WTC11 (cell line): ENCODE data around the gene NAGS. TPM values are rescaled to one million over a fixed set of nuclear protein-coding genes. Genes with fewer than 3 reads are reported as not detected.

ENCODE experiments used
- ATAC-seq: fragments of 200-7000 bp; cut with Tn5 transposase; 2 replicates; pipeline ENCODE4 v1.10.0; 2021; ENCODE audit warnings: mild to moderate bottlenecking, moderate library complexity
- CTCF ChIA-PET: fragments of 300-600 bp; sonication (Branson Sonifier 250); formaldehyde crosslinking; loops from one replicate; lab custom pipeline; 2021; ENCODE audit warnings: antibody characterized with exemption; lab: Charles Lee
- POLR2A ChIA-PET: fragments of 350-600 bp; sonication (Branson Sonifier 250); formaldehyde crosslinking; loops from one replicate; lab custom pipeline; 2021; ENCODE audit warnings: antibody characterized with exemption; lab: Charles Lee
- DNase-seq: peaks from one replicate; pipeline ENCODE4 v3.0.0; 2021; ENCODE audit warnings: low spot score
- H3K27ac Mint-ChIP-seq: 2 replicates; pipeline ENCODE4 v1.8.0; 2021; ENCODE audit warnings: mixed read lengths
- H3K27me3 Mint-ChIP-seq: 2 replicates; pipeline ENCODE4 v1.8.0; 2021; ENCODE audit warnings: low read depth, mild to moderate bottlenecking, moderate library complexity, mixed read lengths
- H3K36me3 Mint-ChIP-seq: 2 replicates; pipeline ENCODE4 v1.8.0; 2021; ENCODE audit warnings: mixed read lengths
- H3K4me1 Mint-ChIP-seq: 2 replicates; pipeline ENCODE4 v1.8.0; 2022; ENCODE audit warnings: mixed read lengths
- H3K4me3 Mint-ChIP-seq: 2 replicates; pipeline ENCODE4 v1.8.0; 2021; ENCODE audit warnings: mild to moderate bottlenecking, moderate library complexity, mixed read lengths
- H3K9me3 Mint-ChIP-seq: 2 replicates; pipeline ENCODE4 v1.8.0; 2021; ENCODE audit warnings: mixed read lengths
- ARID4B ChIP-seq: sonication (generic); formaldehyde crosslinking; IDR thresholded peaks from 2 replicates; pipeline ENCODE4 v1.8.0; 2023; ENCODE audit warnings: missing genetic modification reagents, mild to moderate bottlenecking, borderline replicate concordance
- CREB1 ChIP-seq: sonication (generic); formaldehyde crosslinking; IDR thresholded peaks from 2 replicates; pipeline ENCODE4 v1.8.0; 2023; ENCODE audit warnings: mild to moderate bottlenecking, missing genetic modification reagents
- FOXK1 ChIP-seq: sonication (generic); formaldehyde crosslinking; IDR thresholded peaks from 2 replicates; pipeline ENCODE4 v1.8.0; 2022; ENCODE audit warnings: mild to moderate bottlenecking, moderate library complexity, missing genetic modification reagents
- GABPB1 ChIP-seq: sonication (generic); formaldehyde crosslinking; IDR thresholded peaks from 2 replicates; pipeline ENCODE4 v1.8.1; 2023; ENCODE audit warnings: mild to moderate bottlenecking, missing genetic modification reagents
- IRF1 ChIP-seq: sonication (generic); formaldehyde crosslinking; IDR thresholded peaks from 2 replicates; pipeline ENCODE4 v1.8.0; 2023; ENCODE audit warnings: missing genetic modification reagents
- MAX ChIP-seq: sonication (generic); formaldehyde crosslinking; IDR thresholded peaks from 2 replicates; pipeline ENCODE4 v1.8.0; 2022; ENCODE audit warnings: mild to moderate bottlenecking, missing genetic modification reagents
- MYBL2 ChIP-seq: sonication (generic); formaldehyde crosslinking; IDR thresholded peaks from 2 replicates; pipeline ENCODE4 v1.8.1; 2023; ENCODE audit warnings: mild to moderate bottlenecking, moderate library complexity, missing genetic modification reagents
- PRDM15 ChIP-seq: sonication (generic); formaldehyde crosslinking; IDR thresholded peaks from 2 replicates; pipeline ENCODE4 v1.8.0; 2022; ENCODE audit warnings: missing genetic modification reagents
- PREB ChIP-seq: sonication (generic); formaldehyde crosslinking; IDR thresholded peaks from 2 replicates; pipeline ENCODE4 v1.8.1; 2022; ENCODE audit warnings: mild to moderate bottlenecking, missing genetic modification reagents, moderate library complexity, borderline replicate concordance
- SP1 ChIP-seq: sonication (generic); formaldehyde crosslinking; conservative IDR thresholded peaks from 2 replicates; pipeline ENCODE4 v1.8.1; 2022; ENCODE audit warnings: missing genetic modification reagents
- TCF7 ChIP-seq: sonication (generic); formaldehyde crosslinking; IDR thresholded peaks from 2 replicates; pipeline ENCODE4 v1.8.0; 2022; ENCODE audit warnings: mild to moderate bottlenecking, low read depth, missing genetic modification reagents, moderate library complexity
- TEAD1 ChIP-seq: sonication (generic); formaldehyde crosslinking; IDR thresholded peaks from 2 replicates; pipeline ENCODE4 v1.8.0; 2022; ENCODE audit warnings: mild to moderate bottlenecking, missing genetic modification reagents
- USF1 ChIP-seq: sonication (generic); formaldehyde crosslinking; IDR thresholded peaks from 2 replicates; pipeline ENCODE4 v1.8.0; 2022; ENCODE audit warnings: mild to moderate bottlenecking, missing genetic modification reagents
- ZBTB21 ChIP-seq: sonication (generic); formaldehyde crosslinking; IDR thresholded peaks from 2 replicates; pipeline ENCODE4 v1.8.1; 2023; ENCODE audit warnings: mild to moderate bottlenecking, missing genetic modification reagents, borderline replicate concordance
- ZBTB43 ChIP-seq: sonication (generic); formaldehyde crosslinking; IDR thresholded peaks from 2 replicates; pipeline ENCODE4 v1.8.1; 2023; ENCODE audit warnings: mild to moderate bottlenecking, missing genetic modification reagents
- ZNF317 ChIP-seq: sonication (generic); formaldehyde crosslinking; IDR thresholded peaks from 2 replicates; pipeline ENCODE4 v1.8.1; 2023; ENCODE audit warnings: low read depth, mild to moderate bottlenecking, moderate library complexity, missing genetic modification reagents, borderline replicate concordance
- ZNF425 ChIP-seq: fragments of 250-450 bp; sonication (Bioruptor Pico); conservative IDR thresholded peaks from 2 replicates; pipeline ENCODE4 v1.9.0; 2021; ENCODE audit warnings: mild to moderate bottlenecking
- total RNA-seq: library from RNA; stranded (reverse); gene quantifications from 3 replicates; pipeline ENCODE4 v1.2.3, GENCODE V29; 2021

Gene NAGS
- total RNA-seq, 1 experiment from 2014 or later, result 8.6 TPM

- TF ChIP-seq CREB1 (CRISPR knock-in tag), result no peak
- no peak for TF ChIP-seq ZNF317 (CRISPR knock-in tag)
These were observed 21.3 kb upstream of the NAGS start (continued) for GRCh38 chr17:43983196-43983514.

- ATAC-seq (peak; percentile 75), DNase-seq (peak; percentile 65)
- Mint-ChIP-seq H3K9me3 (no peaks in the 10 kb centered on the region), H3K27ac (no peak overlapping the region), H3K27me3 (peaks cover 24% of the 10 kb centered on the region), H3K4me1 (peaks cover 4% of the 10 kb centered on the region; the same call in 1 of the 2 replicates), H3K36me3 (no peaks in the 10 kb centered on the region), H3K4me3 (peak overlapping the region; percentile 69)
- ChIA-PET CTCF (interaction anchor here (0.6 to 3.1 kb wide), 31 partner anchors 9 to 1321 kb away, joined by 3 to 58 read pairs (median 5); partner anchors contain the start of genes CD300LG, GRN, NAGS and PYY), POLR2A (interaction anchor here (0.6 to 1.8 kb wide), 3 partner anchors 10 to 38 kb away, joined by 3 to 4 read pairs (median 4); partner anchors contain the start of gene PYY)
- TF ChIP-seq MYBL2 (CRISPR knock-in tag), result peak; percentile 46; the same call in 1 of the 2 replicates
- TF ChIP-seq ZBTB21 (CRISPR knock-in tag), result no peak
- peak; percentile 39; the same call in 1 of the 2 replicates for TF ChIP-seq FOXK1 (CRISPR knock-in tag)
- peak; percentile 86 for TF ChIP-seq GABPB1 (CRISPR knock-in tag)
- TF ChIP-seq TEAD1 (CRISPR knock-in tag), result no peak
- 0 out of 2 replicates have a peak, but pooled peaks have one; percentile 43 for TF ChIP-seq IRF1 (CRISPR knock-in tag)
- TF ChIP-seq PREB (CRISPR knock-in tag), result 0 out of 2 replicates have a peak, but pooled peaks have one; percentile 32
- no peak for TF ChIP-seq ZNF317 (CRISPR knock-in tag)
- TF ChIP-seq ZBTB43, result peak; percentile 83; the same call in 1 of the 2 replicates
- TF ChIP-seq ARID4B (CRISPR knock-in tag), result peak; percentile 35; the same call in 1 of the 2 replicates
- TF ChIP-seq USF1 (CRISPR knock-in tag), result peak; percentile 33; the same call in 1 of the 2 replicates
- peak; percentile 74 for TF ChIP-seq SP1 (CRISPR knock-in tag)
- peak; percentile 94 for TF ChIP-seq PRDM15
- 0 out of 2 replicates have a peak, but pooled peaks have one; percentile 31 for TF ChIP-seq TCF7 (CRISPR knock-in tag)
- TF ChIP-seq MAX (CRISPR knock-in tag), result peak; percentile 88
- TF ChIP-seq ZNF425 (CRISPR knock-in tag), result no peak
These were observed 20.7 kb upstream of the NAGS start for GRCh38 chr17:43983515-43984411.
